GM12878 (cell line): ENCODE data around the gene NCDN. TPM values are rescaled to one million over a fixed set of nuclear protein-coding genes. Genes with fewer than 3 reads are reported as not detected.

ENCODE experiments used
- ATAC-seq: fragments of 200-7000 bp; cut with Tn5 transposase; 3 replicates; pipeline ENCODE4 v1.9.1; 2020; ENCODE audit warnings: mild to moderate bottlenecking, moderate library complexity
- BruUV-seq: library from RNA; stranded (reverse); fragments of 400-500 nt; replicated peaks from 2 replicates; lab custom pipeline; 2021; lab: Mats Ljungman, UMichigan
- CTCF ChIA-PET: fragments of 300-600 bp; sonication (Branson Sonifier 250); formaldehyde crosslinking; extraction: SDS; loops from one replicate; lab custom pipeline; 2021; ENCODE audit warnings: inconsistent platforms; lab: Yijun Ruan, JAX
- POLR2A ChIA-PET: fragments of 350-600 bp; formaldehyde crosslinking; extraction: SDS; loops from one replicate; lab custom pipeline; 2021; ENCODE audit warnings: inconsistent platforms; lab: Charles Lee
- RAD21 ChIA-PET: fragments of 300-600 bp; sonication (Branson Sonifier 250); formaldehyde crosslinking; loops from one replicate; lab custom pipeline; 2023; ENCODE audit warnings: antibody characterized with exemption; ENCODE audit not compliant: unreplicated experiment; lab: Charles Lee
- SMC1A ChIA-PET: fragments of 300-600 bp; sonication (Branson Sonifier 250); formaldehyde crosslinking; loops from one replicate; lab custom pipeline; 2023; ENCODE audit not compliant: unreplicated experiment, uncharacterized antibody; lab: Charles Lee
- DNase-seq: peaks from one replicate; pipeline ENCODE4 v3.0.0-alpha.2; 2011; ENCODE audit warnings: low read depth, low spot score
- FAIRE-seq: peaks from 3 replicates; lab custom pipeline; 2011; peaks lifted over from hg19 to GRCh38; lab: Jason Lieb, UNC
- H2AFZ ChIP-seq: 2 replicates; pipeline ENCODE4 v1.6.0; 2011; ENCODE audit warnings: low read depth, low read length, control low read depth; ENCODE audit not compliant: control insufficient read depth
- H3K27ac ChIP-seq: 2 replicates; pipeline ENCODE4 v1.5.1; 2011; ENCODE audit warnings: control low read depth; ENCODE audit not compliant: control insufficient read depth, insufficient read depth
- H3K27me3 ChIP-seq, 2 experiments: replicated peaks in 1 of 2; 2 replicates each; pipeline versions ENCODE4 v1.6.0 to v1.6.1; 2011; ENCODE audit warnings: low read length in 1 of 2; ENCODE audit not compliant: control insufficient read depth in 2 of 2, insufficient read depth in 2 of 2
- H3K36me3 ChIP-seq, 2 experiments: 2 replicates each; pipeline ENCODE4 v1.5.1; 2011; ENCODE audit warnings: low read length in 1 of 2; ENCODE audit not compliant: control insufficient read depth in 2 of 2, insufficient read depth in 2 of 2
- H3K4me1 ChIP-seq: 2 replicates; pipeline ENCODE4 v1.6.1; 2011; ENCODE audit warnings: mild to moderate bottlenecking, low read length, moderate library complexity, mixed read lengths; ENCODE audit not compliant: control insufficient read depth, insufficient read depth
- H3K4me2 ChIP-seq: 2 replicates; pipeline ENCODE4 v1.6.0; 2011; ENCODE audit warnings: control low read depth; ENCODE audit not compliant: control insufficient read depth, insufficient read depth
- H3K4me3 ChIP-seq: fragments of 200-600 bp; sonication (generic); 2 replicates; pipeline ENCODE4 v1.5.1; 2016
- H3K79me2 ChIP-seq: 2 replicates; pipeline ENCODE4 v1.6.0; 2011; ENCODE audit warnings: low read length; ENCODE audit not compliant: control insufficient read depth, insufficient read depth
- H3K9ac ChIP-seq: 2 replicates; pipeline ENCODE4 v1.8.0; 2011; ENCODE audit warnings: low read length, control low read depth, mixed read lengths; ENCODE audit not compliant: control insufficient read depth, insufficient read depth
- H3K9me3 ChIP-seq: replicated peaks from 3 replicates; pipeline ENCODE4 v1.5.1; 2011; ENCODE audit warnings: mild to moderate bottlenecking, low read length; ENCODE audit not compliant: control insufficient read depth, insufficient read depth
- H4K20me1 ChIP-seq: 2 replicates; pipeline ENCODE4 v1.6.0; 2011; ENCODE audit not compliant: control insufficient read depth, insufficient read depth
- CBX3 ChIP-seq: fragments of 200-600 bp; sonication (generic); IDR thresholded peaks from 2 replicates; pipeline ENCODE4 v1.6.1; 2016; ENCODE audit warnings: low read depth, borderline replicate concordance
- KLF5 ChIP-seq: fragments of 450-650 bp; IDR thresholded peaks from 2 replicates; pipeline ENCODE4 v1.6.1; 2014; ENCODE audit warnings: mild to moderate bottlenecking; ENCODE audit not compliant: partially characterized antibody
- MEF2B ChIP-seq: fragments of 450-650 bp; IDR thresholded peaks from 2 replicates; pipeline ENCODE4 v1.6.1; 2018; ENCODE audit warnings: mild to moderate bottlenecking, moderate library complexity; ENCODE audit not compliant: partially characterized antibody, poor library complexity, severe bottlenecking
- SREBF1 ChIP-seq: IDR thresholded peaks from 2 replicates; pipeline ENCODE4 v1.6.1; 2012; ENCODE audit warnings: mild to moderate bottlenecking, low read length
- WGBS: methylation state at CpG from one replicate; pipeline ENCODE4 v1.1.6; 2016; ENCODE audit warnings: low lambda C conversion rate; ENCODE audit not compliant: insufficient replicate concordance, insufficient coverage; ENCODE audit errors: missing lambda C conversion rate; 5-methylcytosine and 5-hydroxymethylcytosine counted together
- in situ Hi-C: fragments of 300-500 bp; cut with MboI; formaldehyde crosslinking; loops from 9 replicates; pipeline ENCODE4 v1.14.3; 2018; ENCODE audit warnings: mixed read lengths
- intact Hi-C: fragments of 100-400 bp; cut with micrococcal nuclease; formaldehyde crosslinking; loops from one replicate; pipeline ENCODE4 v1.14.2; 2022; ENCODE audit not compliant: unreplicated experiment
- polyA plus RNA-seq, 11 experiments: library from polyadenylated mRNA; depleted of rRNA in 4 of 11; unstranded in 6 of 11; stranded (reverse) in 5 of 11; fragments of >200 nt; fragmentation: Nextera tagmentation in 4 of 11; fragmentation: Illumina TruSeq in 1 of 11; extraction: Ambion mirVana in 4 of 11; extraction: Trizol in 1 of 11; gene quantifications; 1 replicate in 1 of 11; 2 replicates in 10 of 11; pipeline versions ENCODE4 v1.2.1 to v1.2.3, GENCODE V29; 2011 to 2016; ENCODE audit warnings: inconsistent platforms in 2 of 11, missing spikeins in 2 of 11, low read depth in 1 of 11
- total RNA-seq, 4 experiments: library from RNA; depleted of rRNA in 3 of 4; stranded (reverse); fragments of >200 nt in 3 of 4; fragmentation: Illumina TruSeq in 1 of 4; extraction: Trizol in 1 of 4; gene quantifications; 2 replicates each; pipeline versions ENCODE4 v1.2.1 to v1.2.3, GENCODE V29; 2013 to 2021
- TF ChIP-seq, protein P1 (sequence below): fragments of 150-350 bp; IDR thresholded peaks from 2 replicates; pipeline ENCODE4 v1.6.1; 2016; ENCODE audit warnings: low read depth, low read length

The NCDN gene
- total and polyA plus RNA-seq, 10 of the 15 experiments (the other 5 are each of a cell fraction or from before 2014, with no cell fraction given) = 1.8 to 25.5 (median 10.9) TPM

DNA sequence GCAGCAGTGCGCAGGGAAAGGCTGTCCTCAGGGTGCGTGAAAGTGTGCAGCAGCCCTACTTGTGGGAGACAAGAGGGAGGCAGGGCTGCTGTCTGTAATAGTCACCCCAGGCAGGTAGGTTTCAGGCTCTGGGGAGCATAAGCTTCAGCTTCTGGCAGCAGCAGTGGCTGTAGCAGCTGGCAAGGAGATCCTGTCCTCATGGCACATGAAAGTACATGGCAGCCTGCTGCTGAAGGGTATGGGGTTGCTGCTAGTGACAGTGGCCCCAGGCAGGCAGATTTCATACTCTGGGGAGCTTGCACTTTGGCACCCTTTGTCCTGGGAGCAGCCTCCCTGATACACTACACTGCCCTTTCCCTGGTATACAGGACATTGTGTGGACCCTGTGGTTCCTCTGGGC is 26.7 kb upstream of the NCDN start:
- POLR2A ChIA-PET = interaction anchor here (0.6 kb wide), 1 partner anchor 161 kb away, joined by 5 read pairs; no protein-coding TSS in a partner anchor
- no peak overlapping the region for H3K27ac ChIP-seq
- CTCF ChIA-PET = interaction anchor here (12.7 kb wide), 1 partner anchor 79 kb away, joined by 260 read pairs; no protein-coding TSS in a partner anchor
- H3K4me2 ChIP-seq = no peak overlapping the region
- FAIRE-seq (no peak), ATAC-seq (no peak), DNase-seq (no peak)
- SMC1A ChIA-PET = no interaction called here
- peaks cover 5 to 10% of the 10 kb centered on the region in 2 experiments; a peak in 2 of 4 replicates for H3K36me3 ChIP-seq
- in situ Hi-C loops = no loop called here
- TF ChIP-seq CBX3 = no peak
- no peak for TF ChIP-seq MEF2B
- TF ChIP-seq SREBF1 = no peak
- TF ChIP-seq, protein P1, sequence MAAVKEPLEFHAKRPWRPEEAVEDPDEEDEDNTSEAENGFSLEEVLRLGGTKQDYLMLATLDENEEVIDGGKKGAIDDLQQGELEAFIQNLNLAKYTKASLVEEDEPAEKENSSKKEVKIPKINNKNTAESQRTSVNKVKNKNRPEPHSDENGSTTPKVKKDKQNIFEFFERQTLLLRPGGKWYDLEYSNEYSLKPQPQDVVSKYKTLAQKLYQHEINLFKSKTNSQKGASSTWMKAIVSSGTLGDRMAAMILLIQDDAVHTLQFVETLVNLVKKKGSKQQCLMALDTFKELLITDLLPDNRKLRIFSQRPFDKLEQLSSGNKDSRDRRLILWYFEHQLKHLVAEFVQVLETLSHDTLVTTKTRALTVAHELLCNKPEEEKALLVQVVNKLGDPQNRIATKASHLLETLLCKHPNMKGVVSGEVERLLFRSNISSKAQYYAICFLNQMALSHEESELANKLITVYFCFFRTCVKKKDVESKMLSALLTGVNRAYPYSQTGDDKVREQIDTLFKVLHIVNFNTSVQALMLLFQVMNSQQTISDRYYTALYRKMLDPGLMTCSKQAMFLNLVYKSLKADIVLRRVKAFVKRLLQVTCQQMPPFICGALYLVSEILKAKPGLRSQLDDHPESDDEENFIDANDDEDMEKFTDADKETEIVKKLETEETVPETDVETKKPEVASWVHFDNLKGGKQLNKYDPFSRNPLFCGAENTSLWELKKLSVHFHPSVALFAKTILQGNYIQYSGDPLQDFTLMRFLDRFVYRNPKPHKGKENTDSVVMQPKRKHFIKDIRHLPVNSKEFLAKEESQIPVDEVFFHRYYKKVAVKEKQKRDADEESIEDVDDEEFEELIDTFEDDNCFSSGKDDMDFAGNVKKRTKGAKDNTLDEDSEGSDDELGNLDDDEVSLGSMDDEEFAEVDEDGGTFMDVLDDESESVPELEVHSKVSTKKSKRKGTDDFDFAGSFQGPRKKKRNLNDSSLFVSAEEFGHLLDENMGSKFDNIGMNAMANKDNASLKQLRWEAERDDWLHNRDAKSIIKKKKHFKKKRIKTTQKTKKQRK = no peak
- no peak for TF ChIP-seq KLF5
- no peaks in the 10 kb centered on the region for H3K27me3 ChIP-seq
- RAD21 ChIA-PET = no interaction called here
- H3K4me1 ChIP-seq = no peaks in the 10 kb centered on the region
- peaks cover 43% of the 10 kb centered on the region for H3K9me3 ChIP-seq
- no peak overlapping the region for H2AFZ ChIP-seq
- no peaks in the 10 kb centered on the region for H4K20me1 ChIP-seq
- peaks cover 19% of the 10 kb centered on the region for H3K79me2 ChIP-seq
- no peak overlapping the region for H3K9ac ChIP-seq
- H3K4me3 ChIP-seq = no peak overlapping the region
- no TSS peak for BruUV-seq
- 96% methylated on average over 2 of the region's 2 CpGs for WGBS
- intact Hi-C loops = no loop called here
